OCI-LY1 (cell line): ENCODE measurements around the gene SEC16A.

ENCODE experiments used
- CTCF ChIP-seq: fragments of 200-600 bp; sonication (generic), shearing (Covaris generic); IDR thresholded peaks from 2 replicates; pipeline ENCODE4 v1.5.1; 2017; ENCODE audit warnings: mild to moderate bottlenecking, antibody characterized with exemption, low read length, moderate library complexity, mixed read lengths
- EZH2 ChIP-seq: fragments of 200-600 bp; sonication (generic), shearing (Covaris generic); IDR thresholded peaks from 2 replicates; pipeline ENCODE4 v1.8.0; 2017; ENCODE audit warnings: borderline replicate concordance, mixed run types, mild to moderate bottlenecking, antibody characterized with exemption, low read length, moderate library complexity, mixed read lengths

- TF ChIP-seq EZH2 (no peak), CTCF (no peak)
These were observed 52.1 kb downstream of the SEC16A start for GRCh38 chr9:136430588-136431234.
